HL-60 (cell line): ENCODE measurements around the gene ST6GALNAC2.

Experiments
- CTCF ChIP-seq: IDR thresholded peaks from one replicate; pipeline ENCODE4 v1.5.1; 2011; ENCODE audit warnings: low read length, control low read depth, inconsistent platforms; ENCODE audit not compliant: insufficient read depth
- POLR2AphosphoS5 ChIP-seq: IDR thresholded peaks from 2 replicates; pipeline ENCODE4 v1.6.1; 2012; ENCODE audit warnings: low read depth
- REST ChIP-seq: IDR thresholded peaks from 2 replicates; pipeline ENCODE4 v1.6.1; 2012; ENCODE audit warnings: low read depth; ENCODE audit not compliant: insufficient replicate concordance

GRCh38 chr17:76561332-76561731, 24.3 kb downstream of the ST6GALNAC2 start:
- TF ChIP-seq CTCF (no peak), REST (no peak), POLR2AphosphoS5 (no peak)
